GM20431 (cell line): ENCODE data around the gene DOP1B.

ENCODE experiments used
- in situ Hi-C: fragments of 300-500 bp; cut with MseI, MboI; formaldehyde crosslinking; loops from one replicate; pipeline ENCODE4 v1.15.0; 2020; ENCODE audit warnings: low sequenced_read_pairs; ENCODE audit not compliant: unreplicated experiment

The DOP1B gene

GRCh38 chr21:36132696-36133095 lies 23.9 kb upstream of the DOP1B start:
- in situ Hi-C loops, result no loop called here

GRCh38 chr21:36134803-36135390 lies 21.7 kb upstream of the DOP1B start, which contains the start of gene CBR3:
Gene CBR3 (plus strand): TSS chr21:36135079. CDS start chr21:36135193, 114 bp downstream.
- in situ Hi-C loops, result no loop called here

GRCh38 chr21:36135391-36136102 lies 21.1 kb upstream of the DOP1B start:
- in situ Hi-C loops, result no loop called here

- in situ Hi-C loops, result loop anchor here (10.0 kb wide), 1 partner anchor 185 kb away; the partner anchor contains the start of gene MORC3
These were observed 16.8 kb upstream of the DOP1B start for GRCh38 chr21:36139791-36140190.

- in situ Hi-C loops, result loop anchor here (10.0 kb wide), 1 partner anchor 183 kb away; the partner anchor contains the start of gene MORC3
These were observed 15.1 kb upstream of the DOP1B start for GRCh38 chr21:36141513-36141925.

- in situ Hi-C loops, result loop anchor here (10.0 kb wide), 1 partner anchor 181 kb away; the partner anchor contains the start of gene MORC3
These were observed 12.4 kb upstream of the DOP1B start for GRCh38 chr21:36144233-36144632.

- in situ Hi-C loops, result loop anchor here (10.0 kb wide), 1 partner anchor 180 kb away; the partner anchor contains the start of gene MORC3
These were observed 11.4 kb upstream of the DOP1B start for GRCh38 chr21:36145259-36145658.

- in situ Hi-C loops, result loop anchor here (10.0 kb wide), 1 partner anchor 177 kb away; the partner anchor contains the start of gene MORC3
These were observed 8.7 kb upstream of the DOP1B start for GRCh38 chr21:36147911-36148310.

- in situ Hi-C loops, result loop anchor here (10.0 kb wide), 1 partner anchor 176 kb away; the partner anchor contains the start of gene MORC3
These were observed 7.7 kb upstream of the DOP1B start for GRCh38 chr21:36148886-36149285.

GRCh38 chr21:36149788-36150711 lies 6.6 kb upstream of the DOP1B start:
- in situ Hi-C loops, result loop anchor here (10.0 kb wide), 1 partner anchor 175 kb away; the partner anchor contains the start of gene MORC3

- in situ Hi-C loops, result no loop called here
These were observed 853 bp upstream of the DOP1B start for GRCh38 chr21:36155603-36156338.

GRCh38 chr21:36156339-36156814 lies 247 bp upstream of the DOP1B start:
- in situ Hi-C loops, result no loop called here

- in situ Hi-C loops, result no loop called here
These were observed 2.8 kb downstream of the DOP1B start for GRCh38 chr21:36159356-36159921.

- in situ Hi-C loops, result no loop called here
These were observed 4.2 kb downstream of the DOP1B start for GRCh38 chr21:36160850-36161178.

GRCh38 chr21:36162631-36163030 lies 6.0 kb downstream of the DOP1B start:
- in situ Hi-C loops, result no loop called here

- in situ Hi-C loops, result no loop called here
These were observed 7.4 kb downstream of the DOP1B start for GRCh38 chr21:36163750-36164741.

- in situ Hi-C loops, result no loop called here
These were observed 8.7 kb downstream of the DOP1B start for GRCh38 chr21:36165356-36165755.

GRCh38 chr21:36166705-36167104 lies 10.1 kb downstream of the DOP1B start:
- in situ Hi-C loops, result no loop called here
